ENCODE results near the gene LSP1. TPM values are rescaled to one million over a fixed set of nuclear protein-coding genes. Genes with fewer than 3 reads are reported as not detected.

LSP1 gene
- polyA plus RNA-seq, 1 donor from 2014 or later: not detected

GRCh38 chr11:1852271-1852876 is 510 bp upstream of the LSP1 start:
- H3K79me2 ChIP-seq (replicated peaks; ENCODE audit: insufficient read depth, low read length): no peaks in the 10 kb centered on the region
- H3K9me3 ChIP-seq (ENCODE audit: low read length): no peaks in the 10 kb centered on the region
- no peaks in the 10 kb centered on the region for H4K20me1 ChIP-seq (ENCODE audit: insufficient read depth)
- no peak overlapping the region for H3K27ac ChIP-seq (ENCODE audit: low read length)
- H3K9ac ChIP-seq (ENCODE audit: low read length): no peak overlapping the region
- H2AFZ ChIP-seq (ENCODE audit: low read depth, low read length): no peak overlapping the region
- TF ChIP-seq EP300 (conservative IDR thresholded peaks at IDR 0.05; ENCODE audit: poor library complexity, severe bottlenecking): no peak
- TF ChIP-seq RAD21 (conservative IDR thresholded peaks at IDR 0.05): no peak
- no peak for TF ChIP-seq SMC3 (conservative IDR thresholded peaks at IDR 0.05; ENCODE audit: poor library complexity)
- TF ChIP-seq REST (IDR thresholded peaks at IDR 0.05; ENCODE audit: borderline replicate concordance): no peak
- no peak for TF ChIP-seq POLR2AphosphoS5 (IDR thresholded peaks at IDR 0.05)
- TF ChIP-seq MXI1 (conservative IDR thresholded peaks at IDR 0.05; ENCODE audit: poor library complexity, severe bottlenecking): no peak
- TF ChIP-seq TAF1 (IDR thresholded peaks at IDR 0.05; ENCODE audit: low read depth): no peak
- TF ChIP-seq EZH2 (IDR thresholded peaks at IDR 0.05; ENCODE audit: borderline replicate concordance, insufficient read depth, low read length, poor library complexity, severe bottlenecking): no peak
- no peak for TF ChIP-seq CTCF (IDR thresholded peaks at IDR 0.05; ENCODE audit: poor library complexity, severe bottlenecking)
- no peak overlapping the region for H3K4me2 ChIP-seq (ENCODE audit: low read length)
- no peaks in the 10 kb centered on the region for H3K9me2 ChIP-seq (ENCODE audit: insufficient read depth, low read length)
- H3K36me3 ChIP-seq (ENCODE audit: insufficient read depth, low read length): no peaks in the 10 kb centered on the region
- H3F3A ChIP-seq (ENCODE audit: insufficient read depth, low read length, poor library complexity, severe bottlenecking): no peaks in the 10 kb centered on the region
- no peak overlapping the region for H3K4me3 ChIP-seq (ENCODE audit: low read length)
- no peaks in the 10 kb centered on the region for H3K27me3 ChIP-seq (ENCODE audit: insufficient read depth, low read depth, low read length)

GRCh38 chr11:1853376-1854131 is 670 bp downstream of the LSP1 start:
- Histone ChIP-seq H3K27ac (ENCODE audit: low read length) (no peak overlapping the region), H3K9ac (ENCODE audit: low read length) (no peak overlapping the region), H3K9me3 (ENCODE audit: low read length) (no peaks in the 10 kb centered on the region), H3K9me2 (ENCODE audit: insufficient read depth, low read length) (no peaks in the 10 kb centered on the region), H3K4me2 (ENCODE audit: low read length) (no peak overlapping the region), H3K36me3 (ENCODE audit: insufficient read depth, low read length) (no peaks in the 10 kb centered on the region), H3F3A (ENCODE audit: insufficient read depth, low read length, poor library complexity, severe bottlenecking) (no peaks in the 10 kb centered on the region), H2AFZ (ENCODE audit: low read depth, low read length) (no peak overlapping the region), H3K79me2 (replicated peaks; ENCODE audit: insufficient read depth, low read length) (no peaks in the 10 kb centered on the region), H4K20me1 (ENCODE audit: insufficient read depth) (no peaks in the 10 kb centered on the region), H3K27me3 (ENCODE audit: insufficient read depth, low read depth, low read length) (no peaks in the 10 kb centered on the region), H3K4me3 (ENCODE audit: low read length) (no peak overlapping the region)
- TF ChIP-seq CTCF (IDR thresholded peaks at IDR 0.05; ENCODE audit: poor library complexity, severe bottlenecking) (no peak), REST (IDR thresholded peaks at IDR 0.05; ENCODE audit: borderline replicate concordance) (no peak), TAF1 (IDR thresholded peaks at IDR 0.05; ENCODE audit: low read depth) (no peak), POLR2AphosphoS5 (IDR thresholded peaks at IDR 0.05) (no peak), RAD21 (conservative IDR thresholded peaks at IDR 0.05) (no peak), EP300 (conservative IDR thresholded peaks at IDR 0.05; ENCODE audit: poor library complexity, severe bottlenecking) (no peak), MXI1 (conservative IDR thresholded peaks at IDR 0.05; ENCODE audit: poor library complexity, severe bottlenecking) (no peak), EZH2 (IDR thresholded peaks at IDR 0.05; ENCODE audit: borderline replicate concordance, insufficient read depth, low read length, poor library complexity, severe bottlenecking) (no peak), SMC3 (conservative IDR thresholded peaks at IDR 0.05; ENCODE audit: poor library complexity) (no peak)

All from neural cell (in vitro differentiated cells).